ENCODE measurements around the gene ISCU.

GRCh38 chr12:108577458-108577857 lies 15.1 kb downstream of the ISCU start:
- no peak for TF ChIP-seq GATA2 (IDR thresholded peaks at IDR 0.05; ENCODE audit: low read depth, low read length)
- TF ChIP-seq GATA3 (IDR thresholded peaks at IDR 0.05; ENCODE audit: low read depth, low read length), result no peak
